ENCODE data around the gene SLC25A4. TPM values are rescaled to one million over a fixed set of nuclear protein-coding genes. Genes with fewer than 3 reads are reported as not detected.
"Not testable (repeated sequence)": the region's sequence is repeated elsewhere in the genome, so short reads cannot be mapped to it uniquely, and the experiment has no call there.

Gene SLC25A4
- total RNA-seq, 4 donors from 2014 or later, result 10.1 to 25.6 (median 17.9) TPM

DNA sequence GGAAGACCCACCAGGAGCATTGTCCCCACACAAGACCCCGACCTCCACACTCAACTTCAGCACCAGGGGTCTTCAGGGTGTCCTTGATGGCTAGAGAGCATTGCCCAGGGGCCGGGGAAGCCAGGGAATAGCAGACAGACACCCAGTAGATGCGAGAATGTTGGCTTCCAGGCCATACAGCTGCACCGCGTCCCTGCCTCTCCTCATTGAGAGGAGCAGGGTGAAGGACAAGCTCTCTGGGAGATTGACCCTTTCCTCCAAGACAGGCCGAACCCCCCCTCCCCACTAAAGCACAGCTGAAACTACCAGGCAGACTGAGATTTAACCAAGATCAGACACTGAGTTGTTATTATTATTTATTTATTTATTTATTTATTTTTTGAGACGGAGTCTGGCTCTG lies 42.6 kb upstream of the SLC25A4 start:
- H3K4me3 ChIP-seq (ENCODE audit: low read depth, poor library complexity, severe bottlenecking), result no peak overlapping the region
- no peak for TF ChIP-seq POLR2A (IDR thresholded peaks at IDR 0.05)
- TF ChIP-seq, protein P1, sequence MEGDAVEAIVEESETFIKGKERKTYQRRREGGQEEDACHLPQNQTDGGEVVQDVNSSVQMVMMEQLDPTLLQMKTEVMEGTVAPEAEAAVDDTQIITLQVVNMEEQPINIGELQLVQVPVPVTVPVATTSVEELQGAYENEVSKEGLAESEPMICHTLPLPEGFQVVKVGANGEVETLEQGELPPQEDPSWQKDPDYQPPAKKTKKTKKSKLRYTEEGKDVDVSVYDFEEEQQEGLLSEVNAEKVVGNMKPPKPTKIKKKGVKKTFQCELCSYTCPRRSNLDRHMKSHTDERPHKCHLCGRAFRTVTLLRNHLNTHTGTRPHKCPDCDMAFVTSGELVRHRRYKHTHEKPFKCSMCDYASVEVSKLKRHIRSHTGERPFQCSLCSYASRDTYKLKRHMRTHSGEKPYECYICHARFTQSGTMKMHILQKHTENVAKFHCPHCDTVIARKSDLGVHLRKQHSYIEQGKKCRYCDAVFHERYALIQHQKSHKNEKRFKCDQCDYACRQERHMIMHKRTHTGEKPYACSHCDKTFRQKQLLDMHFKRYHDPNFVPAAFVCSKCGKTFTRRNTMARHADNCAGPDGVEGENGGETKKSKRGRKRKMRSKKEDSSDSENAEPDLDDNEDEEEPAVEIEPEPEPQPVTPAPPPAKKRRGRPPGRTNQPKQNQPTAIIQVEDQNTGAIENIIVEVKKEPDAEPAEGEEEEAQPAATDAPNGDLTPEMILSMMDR (IDR thresholded peaks at IDR 0.05), result no peak
- DNase-seq (ENCODE audit: low spot score in 2 of 2), result no peak
- intact Hi-C loops (cut with DNase I; ENCODE audit: low total_unique reads), result no loop called here
- 87 to 91% methylated on average over 4 to 7 of the region's 7 CpGs for WGBS, 2 donors

DNA sequence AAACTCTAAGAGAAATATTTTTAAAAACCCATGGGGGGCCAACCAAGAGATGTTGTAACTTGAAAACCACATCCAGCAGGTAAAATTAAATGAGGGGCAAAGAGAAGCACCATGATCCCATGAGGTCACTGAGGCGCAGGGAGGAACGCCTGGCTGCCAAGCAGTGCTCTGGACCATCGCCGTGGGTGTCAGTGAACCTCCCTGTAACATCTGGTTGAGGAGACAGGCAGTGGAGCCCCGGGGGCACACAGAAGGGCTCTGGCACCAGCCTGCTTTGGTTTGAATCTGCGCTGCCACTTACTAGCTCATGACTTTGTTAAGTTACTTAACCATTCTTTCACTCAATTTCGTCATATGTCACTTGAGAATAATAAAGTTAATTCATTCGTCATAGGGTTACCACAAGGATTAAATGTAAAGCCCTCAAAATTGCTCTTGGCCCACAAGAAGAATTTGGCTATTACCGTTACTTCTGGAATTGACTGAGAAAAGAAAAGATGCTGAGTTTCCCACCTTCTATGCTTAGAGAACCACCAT lies 41.6 kb upstream of the SLC25A4 start:
- H3K4me3 ChIP-seq (ENCODE audit: low read depth, poor library complexity, severe bottlenecking), result no peak overlapping the region
- intact Hi-C loops (cut with DNase I; ENCODE audit: low total_unique reads), result no loop called here
- WGBS, 2 donors, result 71 to 75% methylated on average over 9 of the region's 9 CpGs
- no peak for DNase-seq (ENCODE audit: low spot score in 2 of 2)
- no peak for TF ChIP-seq POLR2A (IDR thresholded peaks at IDR 0.05)
- TF ChIP-seq, protein P1 (IDR thresholded peaks at IDR 0.05), result no peak

GRCh38 chr4:185104733-185105132 lies 38.3 kb upstream of the SLC25A4 start:
- H3K4me3 ChIP-seq (ENCODE audit: low read depth, poor library complexity, severe bottlenecking), result no peak overlapping the region
- TF ChIP-seq, protein P1 (IDR thresholded peaks at IDR 0.05), result no peak
- TF ChIP-seq POLR2A (IDR thresholded peaks at IDR 0.05), result no peak
- DNase-seq (ENCODE audit: low spot score in 2 of 2), result no peak
- intact Hi-C loops (cut with DNase I; ENCODE audit: low total_unique reads), result no loop called here

DNA sequence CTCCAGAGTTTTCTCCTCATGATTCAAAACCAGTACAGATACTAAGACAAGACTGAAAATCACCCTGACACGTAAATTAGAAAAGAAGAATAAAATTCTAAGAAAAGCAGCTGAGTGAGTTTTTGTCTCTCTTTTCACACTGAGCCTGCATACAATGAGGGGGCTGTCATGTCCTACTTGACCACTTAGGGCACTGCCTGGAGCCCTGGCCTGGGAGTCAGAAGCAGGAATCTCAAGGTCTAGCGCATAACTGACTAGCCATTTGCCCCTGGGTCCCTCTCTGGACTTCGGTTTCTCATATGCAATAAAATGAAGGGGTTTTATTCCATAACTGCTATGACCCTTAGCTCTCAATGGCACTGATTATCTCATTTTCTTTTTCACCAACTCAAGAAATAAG lies 36.7 kb upstream of the SLC25A4 start:
- no peak overlapping the region for H3K4me3 ChIP-seq (ENCODE audit: low read depth, poor library complexity, severe bottlenecking)
- no peak for TF ChIP-seq POLR2A (IDR thresholded peaks at IDR 0.05)
- TF ChIP-seq, protein P1 (IDR thresholded peaks at IDR 0.05), result no peak
- DNase-seq (ENCODE audit: low spot score in 2 of 2), result no peak
- 87 to 89% methylated on average over 3 of the region's 3 CpGs for WGBS, 2 donors
- intact Hi-C loops (cut with DNase I; ENCODE audit: low total_unique reads), result no loop called here

DNA sequence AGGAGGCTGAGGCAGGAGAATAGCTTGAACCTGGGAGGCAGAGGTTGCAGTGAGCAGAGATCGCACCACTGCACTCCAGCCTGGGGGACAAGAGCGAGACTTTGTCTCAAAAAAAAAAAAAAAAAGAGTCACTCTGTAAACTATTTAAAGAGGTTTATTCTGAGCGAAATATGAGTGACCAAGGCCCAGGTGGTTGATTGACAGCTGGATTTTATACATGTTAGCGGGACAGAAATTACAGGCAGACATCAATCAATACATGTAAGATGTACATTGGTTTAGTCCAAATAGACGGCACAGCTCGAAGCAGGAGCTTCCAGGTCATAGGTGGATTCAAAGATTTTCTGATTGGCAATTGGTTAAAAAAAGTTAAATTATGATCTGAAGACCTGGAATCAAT lies 35.5 kb upstream of the SLC25A4 start:
- intact Hi-C loops (cut with DNase I; ENCODE audit: low total_unique reads); DNase-seq (ENCODE audit: low spot score in 2 of 2); H3K4me3 ChIP-seq (ENCODE audit: low read depth, poor library complexity, severe bottlenecking): not testable (repeated sequence)
- WGBS, 2 donors, result 90 to 96% methylated on average over 6 of the region's 6 CpGs

GRCh38 chr4:185108185-185108584 lies 34.9 kb upstream of the SLC25A4 start:
- H3K4me3 ChIP-seq (ENCODE audit: low read depth, poor library complexity, severe bottlenecking), result no peak overlapping the region
- WGBS, 2 donors, result 62 to 63% methylated on average over 2 of the region's 2 CpGs
- intact Hi-C loops (cut with DNase I; ENCODE audit: low total_unique reads), result no loop called here
- TF ChIP-seq POLR2A (IDR thresholded peaks at IDR 0.05), result no peak
- TF ChIP-seq, protein P1 (IDR thresholded peaks at IDR 0.05), result no peak
- no peak for DNase-seq (ENCODE audit: low spot score in 2 of 2)

Measured in lower leg skin (tissue), 4 donors.